ELF-1 (cell line): ENCODE measurements around the gene ARHGEF28.

Source experiments
- DNase-seq: peaks from one replicate; pipeline ENCODE4 v3.0.0-alpha.2; 2016; ENCODE audit warnings: low read depth, low spot score

ARHGEF28 gene

GRCh38 chr5:73900566-73900965 lies 274.6 kb downstream of the ARHGEF28 start:
- no peak for DNase-seq

GRCh38 chr5:73901043-73901442 lies 275.0 kb downstream of the ARHGEF28 start:
- peak; percentile 71 for DNase-seq

DNA sequence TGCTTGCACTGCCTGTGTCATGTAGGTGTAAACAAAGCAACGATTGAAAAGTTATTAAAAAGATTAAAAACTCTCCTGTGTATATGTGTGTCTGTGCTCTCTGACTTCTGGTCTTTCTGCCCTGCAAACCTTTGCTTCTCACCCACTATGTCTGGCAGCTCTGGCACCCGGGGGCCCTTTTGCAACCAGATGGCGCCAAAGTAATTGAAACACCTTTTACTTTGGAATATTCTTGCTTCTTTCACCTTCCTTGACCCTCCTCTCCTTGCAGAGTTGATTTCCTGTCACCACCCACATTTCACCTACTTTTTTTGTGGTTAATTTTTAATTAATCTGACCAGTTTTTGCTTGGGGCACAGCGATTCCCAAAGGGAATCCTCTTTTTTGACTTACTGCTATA lies 275.5 kb downstream of the ARHGEF28 start:
- DNase-seq = peak; percentile 38

- peak; percentile 40 for DNase-seq
Measured at GRCh38 chr5:73902327-73903051, 276.5 kb downstream of the ARHGEF28 start.

DNA sequence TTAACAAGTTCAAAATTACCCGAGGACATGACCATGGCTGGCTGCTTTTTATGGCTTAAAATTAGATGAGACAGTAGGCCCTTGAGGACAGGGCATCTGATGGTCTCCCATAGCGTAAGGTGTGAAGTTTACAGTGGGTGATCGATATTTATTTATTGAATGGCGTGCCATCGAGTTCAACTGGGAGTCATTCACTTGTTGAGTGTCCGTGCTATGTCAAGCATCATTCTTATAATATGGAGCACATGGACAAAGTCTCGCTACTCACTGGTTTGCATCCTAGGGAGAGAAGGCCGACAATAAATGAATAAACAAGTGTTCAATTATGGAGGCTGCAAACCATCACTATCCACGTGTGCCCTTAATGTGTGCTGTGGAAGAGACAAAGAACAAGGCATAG lies 277.2 kb downstream of the ARHGEF28 start:
- DNase-seq = no peak

GRCh38 chr5:73906277-73906676 lies 280.3 kb downstream of the ARHGEF28 start:
- DNase-seq = no peak

- no peak for DNase-seq
Measured at GRCh38 chr5:73907164-73907563, 281.2 kb downstream of the ARHGEF28 start.

DNA sequence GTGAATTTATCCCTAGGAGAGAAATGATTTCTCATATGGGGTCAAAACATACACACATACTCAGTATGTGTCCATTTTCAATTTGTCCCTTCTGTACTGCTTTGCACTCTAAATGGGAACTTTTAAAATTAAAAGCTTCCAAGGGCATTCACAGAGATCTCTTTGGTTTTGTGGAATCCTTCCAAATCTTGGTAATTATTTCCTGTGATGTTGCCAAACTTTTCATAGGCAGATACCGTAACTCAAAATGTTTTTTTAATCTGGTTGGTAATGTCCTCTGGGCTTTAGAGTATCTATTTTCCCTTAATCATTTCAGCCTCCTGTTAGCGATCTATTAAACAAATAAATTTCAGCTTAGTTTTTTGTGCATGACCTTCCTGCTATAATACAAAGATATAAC lies 282.4 kb downstream of the ARHGEF28 start:
- DNase-seq = no peak

DNA sequence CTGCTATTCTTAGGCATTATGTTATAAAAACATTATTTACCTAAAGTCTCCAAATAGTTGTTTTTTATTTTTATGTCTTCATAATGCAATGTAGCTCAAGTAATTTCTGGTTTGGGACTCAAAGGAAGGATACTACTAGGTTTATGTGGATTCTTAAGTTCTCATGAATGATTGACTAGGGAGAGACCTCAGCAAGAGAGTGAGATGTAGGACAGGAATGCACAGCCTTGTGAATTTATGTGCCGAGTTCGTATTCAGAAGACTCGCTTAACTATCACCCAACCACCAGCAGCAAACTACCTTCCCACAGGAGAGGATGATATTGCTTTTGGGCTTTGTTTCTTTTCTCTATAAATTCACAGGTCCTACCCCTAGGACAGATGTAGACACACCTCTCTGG lies 282.9 kb downstream of the ARHGEF28 start:
- no peak for DNase-seq

GRCh38 chr5:73909474-73909873 lies 283.5 kb downstream of the ARHGEF28 start:
- peak; percentile 59 for DNase-seq

DNA sequence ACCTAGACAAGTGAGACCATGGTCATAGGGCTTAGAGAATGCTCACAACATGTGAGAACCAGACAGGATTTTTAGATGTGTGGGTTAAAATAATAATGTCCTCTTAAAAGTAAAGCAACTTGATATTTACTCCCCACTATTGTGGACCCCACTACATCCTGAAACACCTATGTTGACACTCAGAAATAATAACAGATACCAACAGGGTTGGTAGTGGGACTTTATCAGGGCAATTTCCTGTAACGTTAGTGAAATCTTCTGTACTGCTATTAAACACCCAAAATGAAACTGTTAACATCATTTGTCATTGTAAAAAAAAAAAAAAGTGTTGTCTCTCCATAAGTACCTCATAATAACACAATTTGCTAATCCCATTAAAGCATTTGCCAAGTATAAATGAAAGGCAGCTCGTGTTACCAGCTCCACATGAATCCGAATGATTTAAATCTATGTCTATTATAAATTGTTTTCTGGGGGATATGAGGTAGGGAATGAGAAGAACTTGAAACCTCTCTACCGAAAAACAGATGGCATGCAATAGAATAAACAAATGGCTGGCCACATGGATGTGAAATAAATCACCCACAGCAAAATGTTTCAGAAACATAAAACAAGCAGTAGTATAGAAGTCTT lies 285.9 kb downstream of the ARHGEF28 start:
- DNase-seq = no peak

DNA sequence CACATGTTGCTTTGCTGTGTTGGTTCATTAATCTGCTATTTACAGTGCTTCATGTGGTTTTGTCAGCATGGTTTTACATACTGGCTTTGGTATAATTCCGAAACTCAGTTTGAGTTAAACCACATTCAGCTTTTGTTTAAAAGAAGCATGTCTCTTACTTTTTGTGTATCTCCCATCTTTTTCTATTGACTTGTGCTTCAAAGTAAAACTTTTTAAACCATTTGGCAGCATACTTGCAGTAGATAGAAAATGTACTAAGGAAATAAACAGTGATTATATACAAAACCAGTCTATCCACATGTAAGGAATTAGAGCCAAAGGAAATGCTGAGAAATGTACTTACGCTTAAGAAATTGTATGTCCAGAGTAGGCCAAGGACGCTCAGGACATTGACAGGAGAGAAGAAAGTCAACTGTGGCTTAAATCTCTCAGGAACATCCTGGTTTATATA lies 286.9 kb downstream of the ARHGEF28 start:
- no peak for DNase-seq

- no peak for DNase-seq
Measured at GRCh38 chr5:73913971-73914370, 288.0 kb downstream of the ARHGEF28 start.

DNA sequence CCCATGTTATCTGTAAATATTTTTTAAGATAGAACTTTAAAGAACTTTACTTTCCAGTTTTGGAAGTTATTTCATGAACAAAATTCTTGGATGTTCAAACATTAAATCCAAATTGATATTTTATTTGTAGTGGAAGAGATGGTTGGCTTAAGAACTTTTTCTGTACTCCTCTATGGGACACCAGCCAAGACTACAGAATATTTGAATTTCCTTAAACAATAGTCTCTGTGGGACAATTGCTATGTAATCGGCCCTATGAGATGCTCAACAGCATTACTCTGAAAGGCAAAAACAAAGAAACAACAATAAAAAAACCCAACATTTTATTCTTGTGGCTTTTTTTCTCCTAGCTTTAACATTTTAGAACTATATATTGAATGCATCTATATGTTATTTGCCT lies 289.3 kb downstream of the ARHGEF28 start:
- DNase-seq = no peak

DNA sequence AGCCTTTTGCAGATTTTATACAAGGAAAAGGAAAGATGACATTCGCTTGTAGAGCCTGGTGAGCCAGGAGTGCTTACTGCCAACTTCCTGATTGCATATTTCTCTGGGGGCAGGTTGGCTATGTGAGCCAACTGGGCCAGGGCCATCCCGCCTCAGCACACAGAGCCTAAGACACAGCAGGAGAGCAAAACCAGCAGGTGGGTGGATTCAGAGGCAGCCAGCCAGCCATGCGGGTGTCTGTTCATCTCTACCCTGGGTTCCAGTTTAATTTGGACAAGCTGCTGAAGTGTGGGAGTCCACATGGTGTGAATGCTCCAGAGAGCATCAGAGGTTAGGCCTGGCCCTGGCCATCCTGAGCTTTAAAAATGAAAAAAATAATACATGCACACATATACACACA lies 291.4 kb downstream of the ARHGEF28 start:
- no peak for DNase-seq

GRCh38 chr5:73917891-73918290 lies 291.9 kb downstream of the ARHGEF28 start:
- no peak for DNase-seq

GRCh38 chr5:73918791-73919221 lies 292.8 kb downstream of the ARHGEF28 start:
- DNase-seq = no peak

DNA sequence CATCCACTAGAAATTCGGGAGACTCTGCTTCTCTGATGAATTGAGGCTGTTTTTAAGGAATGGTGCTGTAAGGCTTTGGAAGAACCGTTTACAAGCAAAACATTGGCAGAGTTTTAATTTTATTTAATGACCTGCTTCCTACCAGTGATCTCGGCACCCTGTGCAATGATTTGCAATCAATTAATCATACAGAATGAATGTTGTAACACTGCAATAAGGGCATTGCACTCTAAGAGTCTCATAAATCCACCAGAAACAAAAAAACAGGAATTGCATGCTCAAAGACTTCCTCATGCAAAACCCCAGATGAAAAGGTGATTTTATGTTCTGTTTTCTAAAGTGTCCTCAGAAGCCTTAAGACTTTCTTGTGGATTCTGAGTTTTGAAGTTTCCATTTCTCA lies 295.7 kb downstream of the ARHGEF28 start:
- DNase-seq = no peak

GRCh38 chr5:73922224-73922623 lies 296.2 kb downstream of the ARHGEF28 start:
- DNase-seq = no peak

- DNase-seq = no peak
Measured at GRCh38 chr5:73922875-73923557, 297.0 kb downstream of the ARHGEF28 start.

- no peak for DNase-seq
Measured at GRCh38 chr5:73928476-73929070, 302.6 kb downstream of the ARHGEF28 start.

GRCh38 chr5:73935719-73936118 lies 309.7 kb downstream of the ARHGEF28 start:
- DNase-seq = no peak
